ENCODE data around the gene PYGM.

DNA sequence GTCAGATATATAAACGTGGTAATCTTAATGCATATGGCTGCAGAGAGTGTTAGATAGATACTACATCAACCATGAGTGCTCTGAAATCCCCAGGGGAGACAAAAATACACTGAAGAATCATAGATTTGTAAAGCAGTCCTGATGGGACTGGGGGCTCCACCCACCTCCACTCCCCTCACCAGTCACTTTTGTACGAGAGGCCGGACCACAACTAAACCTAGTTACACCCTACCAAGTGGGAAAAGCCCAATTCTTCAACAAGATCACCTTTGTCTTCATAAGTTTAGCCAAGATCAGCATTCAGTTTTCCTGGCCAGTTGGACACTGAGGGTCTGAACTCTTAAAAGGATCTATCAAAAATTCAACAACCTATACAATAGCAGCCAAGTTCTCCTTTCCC lies 17.1 kb upstream of the PYGM start:
- TF ChIP-seq, protein P1, sequence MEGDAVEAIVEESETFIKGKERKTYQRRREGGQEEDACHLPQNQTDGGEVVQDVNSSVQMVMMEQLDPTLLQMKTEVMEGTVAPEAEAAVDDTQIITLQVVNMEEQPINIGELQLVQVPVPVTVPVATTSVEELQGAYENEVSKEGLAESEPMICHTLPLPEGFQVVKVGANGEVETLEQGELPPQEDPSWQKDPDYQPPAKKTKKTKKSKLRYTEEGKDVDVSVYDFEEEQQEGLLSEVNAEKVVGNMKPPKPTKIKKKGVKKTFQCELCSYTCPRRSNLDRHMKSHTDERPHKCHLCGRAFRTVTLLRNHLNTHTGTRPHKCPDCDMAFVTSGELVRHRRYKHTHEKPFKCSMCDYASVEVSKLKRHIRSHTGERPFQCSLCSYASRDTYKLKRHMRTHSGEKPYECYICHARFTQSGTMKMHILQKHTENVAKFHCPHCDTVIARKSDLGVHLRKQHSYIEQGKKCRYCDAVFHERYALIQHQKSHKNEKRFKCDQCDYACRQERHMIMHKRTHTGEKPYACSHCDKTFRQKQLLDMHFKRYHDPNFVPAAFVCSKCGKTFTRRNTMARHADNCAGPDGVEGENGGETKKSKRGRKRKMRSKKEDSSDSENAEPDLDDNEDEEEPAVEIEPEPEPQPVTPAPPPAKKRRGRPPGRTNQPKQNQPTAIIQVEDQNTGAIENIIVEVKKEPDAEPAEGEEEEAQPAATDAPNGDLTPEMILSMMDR (IDR thresholded peaks at IDR 0.05; ENCODE audit: insufficient read depth, low read length), result no peak
- TF ChIP-seq, protein P2, sequence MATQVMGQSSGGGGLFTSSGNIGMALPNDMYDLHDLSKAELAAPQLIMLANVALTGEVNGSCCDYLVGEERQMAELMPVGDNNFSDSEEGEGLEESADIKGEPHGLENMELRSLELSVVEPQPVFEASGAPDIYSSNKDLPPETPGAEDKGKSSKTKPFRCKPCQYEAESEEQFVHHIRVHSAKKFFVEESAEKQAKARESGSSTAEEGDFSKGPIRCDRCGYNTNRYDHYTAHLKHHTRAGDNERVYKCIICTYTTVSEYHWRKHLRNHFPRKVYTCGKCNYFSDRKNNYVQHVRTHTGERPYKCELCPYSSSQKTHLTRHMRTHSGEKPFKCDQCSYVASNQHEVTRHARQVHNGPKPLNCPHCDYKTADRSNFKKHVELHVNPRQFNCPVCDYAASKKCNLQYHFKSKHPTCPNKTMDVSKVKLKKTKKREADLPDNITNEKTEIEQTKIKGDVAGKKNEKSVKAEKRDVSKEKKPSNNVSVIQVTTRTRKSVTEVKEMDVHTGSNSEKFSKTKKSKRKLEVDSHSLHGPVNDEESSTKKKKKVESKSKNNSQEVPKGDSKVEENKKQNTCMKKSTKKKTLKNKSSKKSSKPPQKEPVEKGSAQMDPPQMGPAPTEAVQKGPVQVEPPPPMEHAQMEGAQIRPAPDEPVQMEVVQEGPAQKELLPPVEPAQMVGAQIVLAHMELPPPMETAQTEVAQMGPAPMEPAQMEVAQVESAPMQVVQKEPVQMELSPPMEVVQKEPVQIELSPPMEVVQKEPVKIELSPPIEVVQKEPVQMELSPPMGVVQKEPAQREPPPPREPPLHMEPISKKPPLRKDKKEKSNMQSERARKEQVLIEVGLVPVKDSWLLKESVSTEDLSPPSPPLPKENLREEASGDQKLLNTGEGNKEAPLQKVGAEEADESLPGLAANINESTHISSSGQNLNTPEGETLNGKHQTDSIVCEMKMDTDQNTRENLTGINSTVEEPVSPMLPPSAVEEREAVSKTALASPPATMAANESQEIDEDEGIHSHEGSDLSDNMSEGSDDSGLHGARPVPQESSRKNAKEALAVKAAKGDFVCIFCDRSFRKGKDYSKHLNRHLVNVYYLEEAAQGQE (IDR thresholded peaks at IDR 0.05; ENCODE audit: insufficient replicate concordance, low read depth), result no peak

Data from HL-60 (cell line).